ENCODE measurements around the gene CDCA4. TPM values are rescaled to one million over a fixed set of nuclear protein-coding genes. Genes with fewer than 3 reads are reported as not detected.
A peak's percentile ranks its signal among the peaks of the same experiment; 100 is the strongest.

Gene CDCA4
- total RNA-seq, 1 donor: 41.1 TPM

GRCh38 chr14:104969741-104970230 lies 51.1 kb downstream of the CDCA4 start:
- DNase-seq (ENCODE audit: low read depth): no peak
- H3K4me3 ChIP-seq (ENCODE audit: low read depth, low read length): peak overlapping the region; percentile 80
- TF ChIP-seq, protein P1, sequence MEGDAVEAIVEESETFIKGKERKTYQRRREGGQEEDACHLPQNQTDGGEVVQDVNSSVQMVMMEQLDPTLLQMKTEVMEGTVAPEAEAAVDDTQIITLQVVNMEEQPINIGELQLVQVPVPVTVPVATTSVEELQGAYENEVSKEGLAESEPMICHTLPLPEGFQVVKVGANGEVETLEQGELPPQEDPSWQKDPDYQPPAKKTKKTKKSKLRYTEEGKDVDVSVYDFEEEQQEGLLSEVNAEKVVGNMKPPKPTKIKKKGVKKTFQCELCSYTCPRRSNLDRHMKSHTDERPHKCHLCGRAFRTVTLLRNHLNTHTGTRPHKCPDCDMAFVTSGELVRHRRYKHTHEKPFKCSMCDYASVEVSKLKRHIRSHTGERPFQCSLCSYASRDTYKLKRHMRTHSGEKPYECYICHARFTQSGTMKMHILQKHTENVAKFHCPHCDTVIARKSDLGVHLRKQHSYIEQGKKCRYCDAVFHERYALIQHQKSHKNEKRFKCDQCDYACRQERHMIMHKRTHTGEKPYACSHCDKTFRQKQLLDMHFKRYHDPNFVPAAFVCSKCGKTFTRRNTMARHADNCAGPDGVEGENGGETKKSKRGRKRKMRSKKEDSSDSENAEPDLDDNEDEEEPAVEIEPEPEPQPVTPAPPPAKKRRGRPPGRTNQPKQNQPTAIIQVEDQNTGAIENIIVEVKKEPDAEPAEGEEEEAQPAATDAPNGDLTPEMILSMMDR (IDR thresholded peaks at IDR 0.05; ENCODE audit: insufficient read depth, low read length): no peak

GRCh38 chr14:104968541-104969401 lies 52.1 kb downstream of the CDCA4 start:
- peak overlapping the region; percentile 80 for H3K4me3 ChIP-seq (ENCODE audit: low read depth, low read length)
- DNase-seq (ENCODE audit: low read depth): peak; percentile 58
- TF ChIP-seq, protein P1 (IDR thresholded peaks at IDR 0.05; ENCODE audit: insufficient read depth, low read length): peak; percentile 34

GRCh38 chr14:104968153-104968527 lies 52.7 kb downstream of the CDCA4 start:
- peak; percentile 60 for DNase-seq (ENCODE audit: low read depth)
- TF ChIP-seq, protein P1 (IDR thresholded peaks at IDR 0.05; ENCODE audit: insufficient read depth, low read length): no peak
- peak overlapping the region; percentile 80 for H3K4me3 ChIP-seq (ENCODE audit: low read depth, low read length)

DNA sequence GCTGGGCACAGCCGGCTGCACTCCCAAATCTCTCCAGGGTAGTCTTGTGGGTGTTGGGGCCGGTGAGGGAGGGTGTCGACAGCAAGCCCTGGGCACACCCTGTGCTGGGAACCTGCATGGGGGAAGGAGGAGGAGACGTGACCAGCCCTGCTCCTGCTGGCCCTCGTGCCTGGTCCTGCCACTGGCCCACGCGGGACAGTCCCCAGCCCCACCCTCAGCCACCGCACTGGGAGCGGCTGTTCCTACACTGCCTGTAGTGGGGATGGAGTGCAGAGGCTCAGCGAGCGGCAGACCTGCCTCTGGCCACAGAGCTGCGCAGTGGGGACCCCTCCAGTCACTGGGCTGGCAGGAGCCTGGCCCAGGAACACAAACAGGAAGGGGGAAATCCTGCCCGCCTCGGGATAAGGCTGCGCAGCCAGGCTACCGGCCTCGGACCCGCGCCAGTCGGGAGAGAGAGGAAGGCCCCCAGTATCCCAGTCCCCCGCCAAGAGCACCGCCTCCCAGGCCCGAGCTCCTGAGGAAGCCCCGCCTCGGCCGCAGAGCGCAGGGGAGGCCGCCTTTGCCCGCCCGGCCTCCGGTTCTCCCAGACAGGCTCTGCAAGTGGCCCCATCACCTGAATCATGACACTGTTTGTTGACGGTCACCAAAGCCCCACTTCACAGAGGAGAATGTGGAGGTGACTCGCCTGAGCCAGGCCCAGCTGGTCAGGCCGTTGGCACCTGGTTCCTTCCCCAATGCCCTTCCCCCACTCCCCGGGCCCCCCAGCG lies 53.3 kb downstream of the CDCA4 start:
- TF ChIP-seq, protein P1 (IDR thresholded peaks at IDR 0.05; ENCODE audit: insufficient read depth, low read length): peak; percentile 3
- peak overlapping the region; percentile 80 for H3K4me3 ChIP-seq (ENCODE audit: low read depth, low read length)
- DNase-seq (ENCODE audit: low read depth): peak; percentile 45

GRCh38 chr14:104966981-104967385 lies 53.9 kb downstream of the CDCA4 start:
- H3K4me3 ChIP-seq (ENCODE audit: low read depth, low read length): peak overlapping the region; percentile 80
- no peak for DNase-seq (ENCODE audit: low read depth)
- TF ChIP-seq, protein P1 (IDR thresholded peaks at IDR 0.05; ENCODE audit: insufficient read depth, low read length): no peak

DNA sequence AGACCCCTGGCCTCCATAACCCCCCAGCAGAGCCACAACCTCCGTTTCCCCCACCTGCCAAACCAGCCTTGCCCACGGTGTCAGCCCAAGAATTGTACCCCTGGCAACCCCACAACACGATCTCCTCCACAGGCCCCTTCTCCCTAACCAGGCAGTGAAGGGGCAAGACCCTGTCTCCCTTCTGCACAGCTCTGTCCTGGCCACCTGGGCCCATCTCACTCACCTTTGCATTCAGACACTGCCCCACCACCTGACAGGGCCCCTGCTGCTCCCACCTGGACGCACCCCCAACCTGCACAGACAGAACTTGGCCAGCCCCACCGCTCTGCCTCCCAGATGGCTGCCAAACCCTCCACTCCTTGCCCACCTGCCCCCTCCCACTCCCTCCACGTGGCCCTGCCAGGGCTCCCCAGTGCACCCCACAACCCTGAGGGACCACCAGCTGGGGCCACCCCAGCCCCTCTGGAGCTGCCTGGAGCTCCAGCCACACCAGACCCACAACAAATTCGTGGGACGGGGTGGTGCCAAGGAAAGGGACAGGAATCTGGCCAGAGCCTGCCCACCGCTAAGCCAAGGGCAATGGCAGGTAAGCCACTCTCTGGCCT lies 54.5 kb downstream of the CDCA4 start:
- no peak for DNase-seq (ENCODE audit: low read depth)
- no peak overlapping the region for H3K4me3 ChIP-seq (ENCODE audit: low read depth, low read length)
- TF ChIP-seq, protein P1 (IDR thresholded peaks at IDR 0.05; ENCODE audit: insufficient read depth, low read length): no peak
